ENCODE results near the gene CD74. TPM values are rescaled to one million over a fixed set of nuclear protein-coding genes. Genes with fewer than 3 reads are reported as not detected.
A peak's percentile ranks its signal among the peaks of the same experiment; 100 is the strongest.

The CD74 gene
- total and polyA plus RNA-seq, 12 donors: 120 to 2,270 (median 299) TPM

- intact Hi-C loops (cut with DNase I): loop anchor here in 1 of 10 donors (5.0 kb wide), 1 partner anchor 87 kb away; the partner anchor contains the start of gene TCOF1
- Histone ChIP-seq H3K9me3 (no peaks in the 10 kb centered on the region), H3K27me3 (no peaks in the 10 kb centered on the region), H3K27ac (no peak overlapping the region), H3K36me3 (peaks cover 0 to 73% (median 49%) of the 10 kb centered on the region in 9 donors), H3K4me1 (peaks cover 7 to 40% (median 31%) of the 10 kb centered on the region in 9 donors), H3K4me3 (no peak overlapping the region)
- TF ChIP-seq, protein P1, sequence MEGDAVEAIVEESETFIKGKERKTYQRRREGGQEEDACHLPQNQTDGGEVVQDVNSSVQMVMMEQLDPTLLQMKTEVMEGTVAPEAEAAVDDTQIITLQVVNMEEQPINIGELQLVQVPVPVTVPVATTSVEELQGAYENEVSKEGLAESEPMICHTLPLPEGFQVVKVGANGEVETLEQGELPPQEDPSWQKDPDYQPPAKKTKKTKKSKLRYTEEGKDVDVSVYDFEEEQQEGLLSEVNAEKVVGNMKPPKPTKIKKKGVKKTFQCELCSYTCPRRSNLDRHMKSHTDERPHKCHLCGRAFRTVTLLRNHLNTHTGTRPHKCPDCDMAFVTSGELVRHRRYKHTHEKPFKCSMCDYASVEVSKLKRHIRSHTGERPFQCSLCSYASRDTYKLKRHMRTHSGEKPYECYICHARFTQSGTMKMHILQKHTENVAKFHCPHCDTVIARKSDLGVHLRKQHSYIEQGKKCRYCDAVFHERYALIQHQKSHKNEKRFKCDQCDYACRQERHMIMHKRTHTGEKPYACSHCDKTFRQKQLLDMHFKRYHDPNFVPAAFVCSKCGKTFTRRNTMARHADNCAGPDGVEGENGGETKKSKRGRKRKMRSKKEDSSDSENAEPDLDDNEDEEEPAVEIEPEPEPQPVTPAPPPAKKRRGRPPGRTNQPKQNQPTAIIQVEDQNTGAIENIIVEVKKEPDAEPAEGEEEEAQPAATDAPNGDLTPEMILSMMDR (IDR thresholded peaks at IDR 0.05): no peak
- 88 to 93% methylated on average over 9 of the region's 9 CpGs for WGBS, 2 donors
- DNase-seq (no peak), ATAC-seq (no peak)
Measured at GRCh38 chr5:150444770-150445169, 32.1 kb upstream of the CD74 start.

- Histone ChIP-seq H3K27me3 (no peaks in the 10 kb centered on the region), H3K36me3 (peaks cover 0 to 73% (median 49%) of the 10 kb centered on the region in 9 donors), H3K9me3 (no peaks in the 10 kb centered on the region), H3K27ac (no peak overlapping the region), H3K4me1 (peaks cover 5 to 38% (median 27%) of the 10 kb centered on the region in 9 donors), H3K4me3 (no peak overlapping the region)
- TF ChIP-seq, protein P1 (IDR thresholded peaks at IDR 0.05): no peak
- ATAC-seq (no peak), DNase-seq (no peak)
- 78 to 81% methylated on average over 15 of the region's 15 CpGs for WGBS, 2 donors
- intact Hi-C loops (cut with DNase I): no loop called here
Measured at GRCh38 chr5:150443242-150444075, 30.7 kb upstream of the CD74 start.

DNA sequence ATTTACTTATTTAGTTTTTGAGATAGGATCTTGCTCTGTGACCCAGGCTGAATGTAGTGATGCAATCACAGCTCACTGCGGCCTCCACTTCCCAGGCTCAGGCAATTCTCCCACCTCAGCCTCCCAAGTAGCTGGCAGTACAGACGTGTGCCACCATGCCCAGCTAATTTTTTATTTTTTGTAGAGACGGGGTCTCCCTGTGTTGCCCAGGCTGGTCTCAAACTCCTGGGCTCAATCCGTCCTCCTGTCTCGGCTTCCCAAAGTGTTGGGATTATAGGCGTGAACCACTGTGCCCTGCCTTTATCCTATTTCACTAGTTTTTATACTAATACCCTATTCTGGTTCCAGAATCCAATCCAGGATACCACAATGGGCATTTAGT lies 30.0 kb upstream of the CD74 start:
- DNase-seq (no peak), ATAC-seq (no peak)
- Histone ChIP-seq H3K9me3 (no peaks in the 10 kb centered on the region), H3K4me1 (peaks cover 0 to 30% (median 20%) of the 10 kb centered on the region in 9 donors), H3K4me3 (no peak overlapping the region), H3K27me3 (no peaks in the 10 kb centered on the region), H3K27ac (peak overlapping the region in 7 of 10 donors; percentile 9 to 79 (median 64)), H3K36me3 (peaks cover 0 to 69% (median 48%) of the 10 kb centered on the region in 9 donors)
- intact Hi-C loops (cut with DNase I): no loop called here
- 77 to 92% methylated on average over 6 of the region's 6 CpGs for WGBS, 2 donors
- TF ChIP-seq, protein P1 (IDR thresholded peaks at IDR 0.05): no peak

DNA sequence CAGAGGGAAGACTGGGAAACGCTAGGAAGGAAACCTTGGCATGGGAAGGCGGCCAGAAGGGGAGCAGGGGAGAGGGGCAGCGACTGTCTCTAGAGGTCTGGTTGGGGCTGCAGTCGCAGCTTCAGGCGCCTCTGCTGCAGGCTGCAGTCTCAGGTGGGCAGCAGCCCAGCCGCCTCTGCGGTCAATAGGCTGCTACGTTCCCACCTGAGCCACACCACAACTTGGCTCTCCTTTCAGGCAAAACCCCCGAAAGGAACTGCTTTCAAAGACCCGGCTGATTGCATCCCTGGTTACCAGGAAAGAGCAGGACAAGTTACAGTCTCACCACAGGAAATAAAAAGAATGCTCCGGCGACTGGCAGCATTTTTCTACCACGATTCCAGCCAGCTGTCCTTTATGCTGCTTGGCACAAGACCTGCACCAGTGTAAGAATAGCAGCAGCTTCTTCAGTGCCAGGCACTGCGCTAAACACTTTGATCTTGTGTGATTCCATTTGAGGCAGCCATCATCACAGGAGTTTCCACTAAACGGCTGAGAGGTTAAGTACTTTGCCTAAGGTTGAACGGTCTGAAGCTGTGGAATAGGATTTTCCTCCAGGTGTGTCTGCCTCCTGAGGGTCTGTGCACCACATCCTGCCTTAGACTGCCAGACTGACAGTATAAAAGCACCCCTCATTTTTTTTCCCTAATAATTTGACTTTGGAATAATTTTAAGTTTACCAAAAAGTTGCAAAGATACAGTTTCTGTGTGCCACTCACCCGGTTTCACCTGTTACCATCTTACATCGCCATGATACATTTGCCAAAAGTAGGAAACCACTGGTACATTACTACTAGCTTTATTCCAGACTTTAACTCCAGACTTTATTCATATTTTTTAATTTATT lies 29.3 kb upstream of the CD74 start:
- 36 to 52% methylated on average over 18 of the region's 18 CpGs for WGBS, 2 donors
- H3K36me3 ChIP-seq: peaks cover 0 to 63% (median 41%) of the 10 kb centered on the region in 9 donors

More for the DNA sequence above, 29.3 kb upstream of the CD74 start:
- H3K27me3 ChIP-seq: no peaks in the 10 kb centered on the region
- H3K27ac ChIP-seq: peak overlapping the region; percentile 9 to 79 (median 64)
- H3K4me1 ChIP-seq: peaks cover 0 to 24% (median 16%) of the 10 kb centered on the region in 9 donors
- H3K4me3 ChIP-seq: peak overlapping the region in 1 of 10 donors; percentile 24
- intact Hi-C loops (cut with DNase I): no loop called here
- ATAC-seq (peak; percentile 68 to 85 (median 75)), DNase-seq (peak in 1 of 2 donors; percentile 32)
- TF ChIP-seq, protein P1 (IDR thresholded peaks at IDR 0.05): no peak
- no peaks in the 10 kb centered on the region for H3K9me3 ChIP-seq
